OCI-LY7 (cell line): Measurements from ENCODE around the gene SLC17A9. TPM values are rescaled to one million over a fixed set of nuclear protein-coding genes. Genes with fewer than 3 reads are reported as not detected.

Source experiments
- BruUV-seq: library from RNA; stranded (reverse); fragments of 400-500 nt; replicated peaks from 2 replicates; lab custom pipeline; 2021; lab: Mats Ljungman, UMichigan
- CTCF ChIA-PET: fragments of 300-600 bp; sonication (Branson Sonifier 250); formaldehyde crosslinking; loops from one replicate; lab custom pipeline; 2022; ENCODE audit warnings: antibody characterized with exemption; ENCODE audit not compliant: unreplicated experiment; lab: Charles Lee
- POLR2A ChIA-PET: fragments of 300-600 bp; sonication (Branson Sonifier 250); formaldehyde crosslinking; loops from one replicate; lab custom pipeline; 2022; ENCODE audit warnings: antibody characterized with exemption; lab: Charles Lee
- DNase-seq: peaks from one replicate; pipeline ENCODE4 v3.0.0-alpha.2; 2015; ENCODE audit warnings: low spot score
- H2AFZ ChIP-seq: fragments of 200-600 bp; sonication (generic), shearing (Covaris generic); 2 replicates; pipeline ENCODE4 v1.6.1; 2014; ENCODE audit warnings: mild to moderate bottlenecking, antibody characterized with exemption, low read length, moderate library complexity
- H3K27ac ChIP-seq: fragments of 200-600 bp; sonication (generic); 2 replicates; pipeline ENCODE4 v1.5.1; 2014; ENCODE audit warnings: mixed run types, low read depth, mild to moderate bottlenecking, moderate library complexity, low read length, inconsistent platforms; ENCODE audit not compliant: poor library complexity, severe bottlenecking
- H3K36me3 ChIP-seq: fragments of 200-600 bp; sonication (generic); 2 replicates; pipeline ENCODE4 v1.6.1; 2014; ENCODE audit warnings: mild to moderate bottlenecking, antibody characterized with exemption, low read length, moderate library complexity, mixed read lengths; ENCODE audit not compliant: insufficient read depth
- H3K4me1 ChIP-seq: fragments of 200-600 bp; sonication (generic); 2 replicates; pipeline ENCODE4 v1.5.1; 2014; ENCODE audit warnings: mild to moderate bottlenecking, low read length; ENCODE audit not compliant: insufficient read depth, poor library complexity, severe bottlenecking
- H3K4me2 ChIP-seq: fragments of 200-600 bp; sonication (generic); 2 replicates; pipeline ENCODE4 v1.6.1; 2014; ENCODE audit warnings: mild to moderate bottlenecking, low read length
- H3K4me3 ChIP-seq: fragments of 200-600 bp; sonication (generic); 2 replicates; pipeline ENCODE4 v1.5.1; 2014; ENCODE audit warnings: mild to moderate bottlenecking, low read depth, low read length; ENCODE audit not compliant: poor library complexity, severe bottlenecking
- H3K79me2 ChIP-seq: fragments of 200-600 bp; sonication (generic); 2 replicates; pipeline ENCODE4 v1.6.1; 2016; ENCODE audit warnings: low read depth, mild to moderate bottlenecking, low read length, moderate library complexity, mixed read lengths; ENCODE audit not compliant: insufficient read depth
- H3K9me2 ChIP-seq: fragments of 200-600 bp; sonication (generic); 2 replicates; pipeline ENCODE4 v1.6.1; 2016; ENCODE audit warnings: mild to moderate bottlenecking, low read length, mixed read lengths; ENCODE audit not compliant: insufficient read depth
- H3K9me3 ChIP-seq: fragments of 200-600 bp; sonication (generic); 2 replicates; pipeline ENCODE4 v1.6.1; 2014; ENCODE audit warnings: mild to moderate bottlenecking, mixed run types, low read length, mixed read lengths
- H4K20me1 ChIP-seq: fragments of 200-600 bp; sonication (generic); 2 replicates; pipeline ENCODE4 v1.6.1; 2014; ENCODE audit warnings: mild to moderate bottlenecking, antibody characterized with exemption, low read length, moderate library complexity, mixed read lengths; ENCODE audit not compliant: insufficient read depth
- EZH2phosphoT487 ChIP-seq: fragments of 200-600 bp; sonication (generic); IDR thresholded peaks from 2 replicates; pipeline ENCODE4 v1.6.1; 2018; ENCODE audit warnings: low read depth, borderline replicate concordance, mild to moderate bottlenecking, mixed run types, antibody characterized with exemption, low read length, moderate library complexity, mixed read lengths
- intact Hi-C: fragments of 100-400 bp; cut with micrococcal nuclease; formaldehyde crosslinking; loops from one replicate; pipeline ENCODE4 v1.10.0; 2022; ENCODE audit not compliant: unreplicated experiment
- total RNA-seq, 2 experiments: library from RNA; depleted of rRNA in 1 of 2; stranded (reverse); fragments of >200 nt in 1 of 2; shearing (Covaris generic) in 1 of 2; gene quantifications; 2 replicates each; pipeline ENCODE4 v1.2.3, GENCODE V29; 2014 to 2022
- TF ChIP-seq, protein P1 (sequence below): fragments of 200-600 bp; sonication (generic); conservative IDR thresholded peaks from 2 replicates; pipeline ENCODE4 v1.5.1; 2014; ENCODE audit warnings: mild to moderate bottlenecking, antibody characterized with exemption, low read length, moderate library complexity, mixed read lengths

The SLC17A9 gene
- total RNA-seq, 2 experiments from 2014 or later: 2.0 to 8.1 TPM

DNA sequence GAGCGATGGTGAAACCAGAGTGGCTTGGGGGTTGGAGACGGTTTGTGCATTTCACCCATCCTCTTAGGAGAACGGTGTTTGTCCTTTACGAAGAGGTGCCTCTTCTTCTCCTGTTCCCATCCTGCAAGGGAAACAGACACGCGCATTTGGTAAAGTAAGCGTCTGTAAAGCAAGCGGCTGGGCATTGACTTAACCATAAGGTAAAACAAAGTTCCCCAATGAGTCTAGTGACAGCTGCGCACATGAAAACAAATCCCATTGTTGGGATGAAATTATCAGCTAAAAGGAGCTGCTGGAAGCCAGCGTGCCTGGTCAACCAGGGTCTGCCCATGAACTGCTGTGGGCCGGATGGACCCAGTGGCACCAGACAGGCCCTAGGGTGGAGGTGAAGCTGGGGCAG lies 48.4 kb downstream of the SLC17A9 start:
- Histone ChIP-seq H3K79me2 (no peaks in the 10 kb centered on the region), H3K27ac (no peak overlapping the region), H4K20me1 (no peaks in the 10 kb centered on the region), H3K36me3 (no peaks in the 10 kb centered on the region), H3K4me3 (no peak overlapping the region), H2AFZ (no peak overlapping the region), H3K4me2 (no peak overlapping the region), H3K9me2 (no peaks in the 10 kb centered on the region), H3K9me3 (no peaks in the 10 kb centered on the region), H3K4me1 (no peaks in the 10 kb centered on the region)
- ChIA-PET CTCF (no interaction called here), POLR2A (no interaction called here)
- BruUV-seq: no TSS peak
- no peak for TF ChIP-seq EZH2phosphoT487
- TF ChIP-seq, protein P1, sequence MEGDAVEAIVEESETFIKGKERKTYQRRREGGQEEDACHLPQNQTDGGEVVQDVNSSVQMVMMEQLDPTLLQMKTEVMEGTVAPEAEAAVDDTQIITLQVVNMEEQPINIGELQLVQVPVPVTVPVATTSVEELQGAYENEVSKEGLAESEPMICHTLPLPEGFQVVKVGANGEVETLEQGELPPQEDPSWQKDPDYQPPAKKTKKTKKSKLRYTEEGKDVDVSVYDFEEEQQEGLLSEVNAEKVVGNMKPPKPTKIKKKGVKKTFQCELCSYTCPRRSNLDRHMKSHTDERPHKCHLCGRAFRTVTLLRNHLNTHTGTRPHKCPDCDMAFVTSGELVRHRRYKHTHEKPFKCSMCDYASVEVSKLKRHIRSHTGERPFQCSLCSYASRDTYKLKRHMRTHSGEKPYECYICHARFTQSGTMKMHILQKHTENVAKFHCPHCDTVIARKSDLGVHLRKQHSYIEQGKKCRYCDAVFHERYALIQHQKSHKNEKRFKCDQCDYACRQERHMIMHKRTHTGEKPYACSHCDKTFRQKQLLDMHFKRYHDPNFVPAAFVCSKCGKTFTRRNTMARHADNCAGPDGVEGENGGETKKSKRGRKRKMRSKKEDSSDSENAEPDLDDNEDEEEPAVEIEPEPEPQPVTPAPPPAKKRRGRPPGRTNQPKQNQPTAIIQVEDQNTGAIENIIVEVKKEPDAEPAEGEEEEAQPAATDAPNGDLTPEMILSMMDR: no peak
- DNase-seq: no peak
- intact Hi-C loops: loop anchor here (10.0 kb wide), 1 partner anchor 46 kb away; the partner anchor contains the start of gene SLC17A9

DNA sequence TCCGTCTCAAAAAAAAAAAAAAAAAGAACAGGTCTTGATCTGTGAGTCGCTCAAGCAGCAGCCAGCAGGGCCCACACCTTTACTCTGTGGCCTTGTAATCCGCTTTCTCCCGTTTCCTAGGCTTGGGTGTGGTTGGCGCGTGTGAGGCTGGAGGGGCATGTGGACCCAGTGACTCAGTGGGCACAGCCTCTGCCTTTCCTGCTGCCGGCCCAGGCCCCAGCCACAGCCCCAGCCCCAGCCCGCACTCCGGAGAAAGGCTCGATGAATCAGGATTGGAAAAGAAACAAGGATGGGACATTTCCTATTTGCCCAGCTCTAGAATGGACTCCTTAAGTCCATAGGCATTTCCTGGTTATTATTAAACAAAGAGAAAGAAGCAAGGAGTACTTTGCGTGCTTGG lies 50.0 kb downstream of the SLC17A9 start:
- no peaks in the 10 kb centered on the region for H3K79me2 ChIP-seq
- no peaks in the 10 kb centered on the region for H4K20me1 ChIP-seq
- H2AFZ ChIP-seq: no peak overlapping the region
- no TSS peak for BruUV-seq
- no peak overlapping the region for H3K27ac ChIP-seq
- H3K9me3 ChIP-seq: no peaks in the 10 kb centered on the region
- CTCF ChIA-PET: no interaction called here
- H3K36me3 ChIP-seq: no peaks in the 10 kb centered on the region
- H3K4me2 ChIP-seq: no peak overlapping the region
- no peak for DNase-seq
- no peak overlapping the region for H3K4me3 ChIP-seq
- no peak for TF ChIP-seq EZH2phosphoT487
- TF ChIP-seq, protein P1: no peak
- no peaks in the 10 kb centered on the region for H3K9me2 ChIP-seq
- no peaks in the 10 kb centered on the region for H3K4me1 ChIP-seq
- POLR2A ChIA-PET: no interaction called here
- intact Hi-C loops: loop anchor here (10.0 kb wide), 1 partner anchor 48 kb away; the partner anchor contains the start of gene SLC17A9

DNA sequence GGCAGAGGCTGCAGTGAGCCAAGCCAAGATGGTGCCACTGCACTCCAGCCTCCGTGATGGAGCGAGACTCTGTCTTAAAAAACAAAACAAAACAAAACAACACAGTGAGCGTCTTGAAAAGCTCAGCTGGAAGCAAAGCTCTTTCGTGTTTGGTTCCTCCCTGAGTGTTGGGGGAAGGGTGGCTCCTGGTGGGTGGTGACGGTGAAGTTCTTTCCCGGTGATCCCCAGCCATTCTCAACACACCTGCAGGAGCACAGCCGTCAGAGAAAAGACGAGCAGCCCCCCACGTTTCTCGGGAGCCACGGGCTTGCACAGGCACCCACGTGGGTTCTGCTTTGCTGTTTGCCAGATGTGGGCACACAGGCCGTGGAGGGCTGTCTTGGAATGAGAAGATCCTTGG lies 51.0 kb downstream of the SLC17A9 start:
- BruUV-seq: no TSS peak
- CTCF ChIA-PET: no interaction called here
- no peak overlapping the region for H3K4me2 ChIP-seq
- H3K79me2 ChIP-seq: no peaks in the 10 kb centered on the region
- TF ChIP-seq, protein P1: no peak
- TF ChIP-seq EZH2phosphoT487: no peak
- H3K9me3 ChIP-seq: no peaks in the 10 kb centered on the region
- intact Hi-C loops: loop anchor here (10.0 kb wide), 1 partner anchor 49 kb away; the partner anchor contains the start of gene SLC17A9
- POLR2A ChIA-PET: no interaction called here
- no peak for DNase-seq
- H3K4me1 ChIP-seq: no peaks in the 10 kb centered on the region
- no peak overlapping the region for H2AFZ ChIP-seq
- no peak overlapping the region for H3K27ac ChIP-seq
- H4K20me1 ChIP-seq: no peaks in the 10 kb centered on the region
- no peaks in the 10 kb centered on the region for H3K9me2 ChIP-seq
- H3K4me3 ChIP-seq: no peak overlapping the region
- no peaks in the 10 kb centered on the region for H3K36me3 ChIP-seq
